HG03460 (cell line): Measurements from ENCODE around the gene CPNE1.

Experiments used
- ATAC-seq: cut with Tn5 transposase; IDR thresholded peaks from one replicate; pipeline ENCODE4 v1.9.1; 2021; ENCODE audit not compliant: unreplicated experiment

The CPNE1 gene

DNA sequence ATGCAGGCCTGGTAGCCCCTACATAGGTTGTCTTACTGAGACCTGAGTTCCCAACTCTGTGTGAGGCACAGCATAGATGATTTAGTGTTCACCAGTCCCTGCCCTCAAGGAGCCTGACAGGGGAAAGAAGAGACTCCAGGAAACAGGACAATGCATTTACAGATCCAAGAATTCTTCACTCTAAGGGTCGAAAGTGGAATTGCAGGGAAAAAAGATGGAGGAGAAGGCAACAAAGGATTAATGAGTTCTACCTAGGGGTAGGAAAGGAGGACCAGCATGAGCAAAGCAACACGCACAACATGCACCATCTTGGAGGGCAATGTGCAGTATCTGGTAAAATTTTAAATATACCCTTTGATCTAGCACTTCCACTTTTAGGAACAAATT is 43.1 kb downstream of the CPNE1 start:
- ATAC-seq: no peak

DNA sequence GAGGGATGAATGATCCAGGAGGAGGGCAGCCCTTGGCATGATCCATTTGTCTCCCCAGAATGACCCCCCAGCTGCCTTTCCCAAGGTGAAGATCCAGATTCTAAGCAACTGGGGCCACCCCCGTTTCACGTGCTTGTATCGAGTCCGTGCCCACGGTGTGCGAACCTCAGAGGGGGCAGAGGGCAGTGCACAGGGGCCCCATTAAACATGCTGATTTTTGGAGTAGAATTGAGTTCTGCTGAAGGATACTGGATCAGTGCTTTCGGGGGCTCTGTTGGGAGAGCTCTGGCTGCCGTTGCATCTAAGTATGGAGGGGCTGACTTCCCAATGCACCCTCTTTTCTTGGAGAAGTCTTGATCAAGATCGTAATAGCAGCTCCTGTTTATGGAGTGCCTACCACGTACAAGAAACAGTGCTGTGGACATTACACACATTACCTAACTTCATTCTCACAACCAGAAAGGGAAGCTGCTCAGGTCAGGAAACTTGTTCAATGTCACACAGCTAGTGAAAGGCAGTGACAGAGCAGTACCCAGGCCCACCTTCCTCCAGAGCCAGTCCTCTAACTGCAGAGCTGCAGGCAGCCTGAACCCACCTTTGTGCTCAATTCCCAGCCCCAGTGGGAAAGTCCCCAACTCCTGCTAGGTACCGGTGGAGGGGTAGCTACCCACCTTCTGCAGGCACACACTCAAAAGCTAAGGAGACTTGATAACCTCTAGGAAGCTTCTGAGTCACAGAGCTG is 43.7 kb downstream of the CPNE1 start:
- ATAC-seq: no peak

GRCh38 chr20:35619196-35620095 is 45.3 kb downstream of the CPNE1 start:
- ATAC-seq: peak; percentile 30

- no peak for ATAC-seq
Measured at GRCh38 chr20:35618263-35619131, 46.2 kb downstream of the CPNE1 start.

DNA sequence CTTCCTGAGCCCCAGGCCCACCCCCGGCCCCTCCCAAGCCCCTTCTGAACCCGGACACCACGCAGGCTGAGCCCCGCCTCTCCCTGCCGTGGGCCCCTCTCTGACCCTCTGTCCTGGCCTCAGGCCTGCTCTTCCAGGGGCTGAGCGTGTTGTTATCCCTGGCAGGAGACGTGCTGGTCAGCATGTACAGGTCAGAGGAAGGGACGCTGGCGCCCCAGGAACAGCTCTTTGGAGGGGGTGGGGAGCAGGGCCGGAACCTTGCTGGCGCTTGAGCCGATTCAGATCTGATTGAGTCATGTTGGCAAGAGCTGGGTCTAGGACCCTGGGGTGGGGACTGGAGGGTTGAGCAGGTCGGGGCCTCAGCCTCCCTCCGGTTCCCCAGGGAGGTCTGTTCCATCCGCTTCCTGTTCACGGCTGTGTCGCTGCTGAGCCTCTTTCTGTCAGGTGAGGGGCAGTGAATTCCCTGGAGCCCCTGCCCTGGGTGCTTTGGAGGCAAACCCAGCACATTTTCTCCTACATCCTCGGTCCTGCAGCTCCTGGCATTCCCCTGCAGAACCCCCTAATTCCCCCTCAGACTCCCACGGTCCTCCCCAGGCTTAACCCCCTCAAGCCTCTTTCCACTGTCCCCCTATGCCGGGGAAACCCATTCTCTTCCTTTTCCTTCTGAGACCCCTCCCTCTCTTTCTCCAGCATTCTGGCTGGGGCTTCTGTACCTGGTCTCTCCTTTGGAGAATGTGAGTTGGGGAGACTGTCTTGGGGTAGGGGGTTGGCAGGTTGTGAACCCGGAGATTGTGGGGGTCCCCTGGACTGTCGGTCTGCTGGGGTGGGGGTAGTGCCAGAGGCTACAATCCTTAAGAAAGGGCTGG is 47.1 kb downstream of the CPNE1 start:
- no peak for ATAC-seq

GRCh38 chr20:35616465-35617396 is 48.0 kb downstream of the CPNE1 start:
- ATAC-seq: no peak

GRCh38 chr20:35615667-35616464 is 48.8 kb downstream of the CPNE1 start, which contains the start of gene SPAG4:
Gene SPAG4, plus strand, starts transcription at chr20:35615829. Its CDS starts 175 bp downstream, at chr20:35616004.
- peak; percentile 66 for ATAC-seq

- ATAC-seq: no peak
Measured at GRCh38 chr20:35611482-35611881, 53.2 kb downstream of the CPNE1 start.

- no peak for ATAC-seq
Measured at GRCh38 chr20:35610833-35611427, 53.8 kb downstream of the CPNE1 start.

DNA sequence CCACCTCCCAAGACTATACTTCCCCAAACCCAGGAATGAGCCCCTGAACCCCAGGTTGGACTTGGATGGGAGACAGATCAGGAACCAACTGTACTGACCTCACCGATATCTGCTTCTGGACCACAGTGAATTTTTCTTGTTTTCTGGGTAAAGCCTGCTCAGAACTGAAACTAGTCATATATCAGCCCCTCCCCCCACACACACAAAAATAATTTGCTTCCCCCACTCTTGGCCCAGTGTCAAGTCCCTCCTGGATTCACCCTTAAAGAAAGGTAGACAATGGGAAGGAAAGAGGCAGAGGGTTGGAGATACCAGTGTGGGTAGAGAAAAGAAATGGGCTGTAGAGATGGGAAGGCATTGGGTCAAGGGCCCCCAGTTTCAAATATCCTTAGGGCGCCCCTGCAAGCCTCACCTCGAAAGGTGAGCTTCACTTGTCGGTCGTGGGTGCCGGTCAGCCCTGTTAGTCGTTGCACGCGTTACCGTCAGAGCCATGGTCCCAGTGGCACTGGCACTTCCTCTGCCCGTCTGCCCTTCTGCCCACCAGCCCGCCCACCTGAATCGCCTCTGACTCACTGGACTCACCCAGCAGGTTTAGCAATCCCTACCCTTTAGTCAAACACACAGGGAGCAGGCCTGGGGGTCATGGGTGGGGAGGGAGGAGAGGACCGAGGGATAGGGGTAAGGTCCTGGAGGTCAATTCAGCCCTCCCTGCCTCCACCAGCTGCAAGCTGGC is 57.5 kb downstream of the CPNE1 start:
- no peak for ATAC-seq

GRCh38 chr20:35606127-35606526 is 58.6 kb downstream of the CPNE1 start:
- ATAC-seq: no peak

GRCh38 chr20:35604449-35604747 is 60.3 kb downstream of the CPNE1 start:
- no peak for ATAC-seq

DNA sequence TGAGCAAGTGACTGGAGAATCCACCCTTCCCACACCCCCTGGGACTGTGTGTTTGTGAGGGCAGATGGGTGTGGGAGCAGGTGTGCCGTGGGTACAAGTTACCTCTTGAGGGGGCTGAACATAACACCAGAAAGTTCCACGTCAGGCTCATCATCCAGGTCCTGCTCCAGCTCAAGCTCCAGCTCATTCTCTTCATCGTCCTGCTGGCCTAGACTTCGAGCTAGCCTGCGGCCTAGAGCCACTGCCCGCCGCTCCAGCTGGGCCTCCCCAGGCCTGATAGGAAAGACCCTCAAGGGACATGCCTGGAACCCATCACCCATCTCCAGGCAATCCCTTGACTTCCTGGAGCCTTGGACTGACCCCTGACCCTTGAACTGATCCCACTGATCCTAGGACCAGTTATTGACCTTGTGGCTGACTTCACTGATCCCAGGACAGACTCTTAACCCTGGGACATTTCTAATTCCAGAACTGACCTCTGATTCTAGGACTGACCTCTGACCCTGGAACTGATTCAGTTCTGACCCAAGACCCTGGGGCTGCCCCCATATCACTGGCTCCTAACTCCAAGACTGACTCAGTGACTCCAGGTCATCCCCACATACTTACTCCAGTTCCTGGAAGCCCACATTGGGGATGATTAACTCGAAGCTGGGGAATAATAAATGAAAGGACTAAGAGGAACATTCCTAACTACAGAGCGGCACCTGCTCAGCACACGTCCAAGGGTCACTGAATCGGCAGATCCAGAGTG is 60.8 kb downstream of the CPNE1 start:
- ATAC-seq: no peak

GRCh38 chr20:35602851-35603495 is 61.7 kb downstream of the CPNE1 start:
- no peak for ATAC-seq

DNA sequence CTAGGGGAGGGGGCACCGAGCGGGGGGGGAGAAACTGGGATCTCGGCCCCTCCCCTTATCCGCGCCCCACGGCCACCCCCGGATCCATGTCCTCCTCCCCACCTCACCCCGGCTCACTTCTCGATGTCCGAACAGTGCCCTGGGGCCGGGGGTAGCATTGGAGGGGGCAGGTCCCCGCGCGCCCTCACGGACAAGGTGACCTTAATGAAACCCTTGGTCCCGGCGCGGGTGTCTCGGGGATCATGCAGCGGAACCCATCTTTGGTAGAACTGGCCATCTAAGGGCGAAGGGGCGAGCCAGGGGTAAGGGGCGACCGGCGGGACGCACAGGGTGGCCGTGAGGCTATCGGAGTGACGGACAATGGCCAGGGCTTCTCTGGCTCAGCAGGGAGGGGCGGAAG is 62.7 kb downstream of the CPNE1 start:
- no peak for ATAC-seq
